ENCODE data around the gene C9. TPM values are rescaled to one million over a fixed set of nuclear protein-coding genes. Genes with fewer than 3 reads are reported as not detected.

C9 gene
- total and polyA plus RNA-seq, 2 of the 4 experiments (the other 2 are of a cell fraction), result not detected

DNA sequence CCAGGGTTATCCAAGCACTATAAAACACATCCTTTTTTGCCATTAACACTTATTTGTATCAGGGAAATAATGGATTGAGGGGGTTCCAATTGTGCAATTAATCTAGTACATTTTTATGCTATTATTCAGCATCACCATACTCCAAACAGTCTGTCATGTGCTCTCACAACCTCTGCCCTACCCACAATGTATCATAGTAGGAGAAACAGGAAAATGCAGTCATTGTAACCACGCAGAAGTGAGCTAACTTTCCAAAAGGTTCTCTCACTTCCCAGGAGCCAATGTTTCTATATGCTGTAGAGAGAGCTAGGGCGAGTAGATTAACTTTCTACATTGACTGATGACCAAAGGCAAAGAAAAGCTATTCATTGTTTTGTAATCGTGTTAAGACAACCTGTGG, 30.7 kb upstream of the C9 start:
- Histone ChIP-seq H4K91ac (ENCODE audit: insufficient read depth, low read depth, low read length) (0 out of 2 replicates have a peak overlapping the region, but pooled peaks have one; percentile 9), H3K4me1 (ENCODE audit: control insufficient read depth, insufficient read depth, low read length) (peaks cover 27% of the 10 kb centered on the region), H2AFZ (replicated peaks; ENCODE audit: low read length, poor library complexity) (no peak overlapping the region), H3K18ac (ENCODE audit: low read depth, low read length) (peak overlapping the region; percentile 84), H3K4me3 (ENCODE audit: insufficient read depth, low read depth, low read length) (no peak overlapping the region), H3K9ac (ENCODE audit: low read depth, low read length) (peak overlapping the region; percentile 49), H3K9me1 (ENCODE audit: insufficient read depth, low read length) (peaks cover 20% of the 10 kb centered on the region), H2BK5ac (ENCODE audit: low read depth, low read length, poor library complexity, severe bottlenecking) (peak overlapping the region; percentile 64), H2BK15ac (ENCODE audit: low read depth, low read length) (peak overlapping the region; percentile 69; the same call in 1 of the 3 replicates), H3K27ac (ENCODE audit: insufficient read depth, low read length) (peak overlapping the region; percentile 93), H3K36me3 (ENCODE audit: control insufficient read depth, insufficient read depth, low read length) (peaks cover 48% of the 10 kb centered on the region), H3K27me3 (ENCODE audit: control insufficient read depth, insufficient read depth, low read length) (no peaks in the 10 kb centered on the region), H3K9me3 (ENCODE audit: control insufficient read depth, insufficient read depth, low read length) (no peaks in the 10 kb centered on the region), H4K8ac (ENCODE audit: low read depth in 2 of 2, low read length in 2 of 2) (peak overlapping the region; percentile 32 to 44; a peak in 3 of 4 replicates), H3K4me2 (ENCODE audit: low read depth, low read length) (peak overlapping the region; percentile 63), H2AK9ac (replicated peaks; ENCODE audit: low read depth, low read length, poor library complexity) (no peak overlapping the region), H3K56ac (ENCODE audit: extremely low read depth, insufficient read depth, low read length) (no peak overlapping the region), H2AK5ac (ENCODE audit: low read depth, low read length) (peak overlapping the region; percentile 72; the same call in 1 of the 2 replicates), H3K23ac (ENCODE audit: low read depth, low read length) (peak overlapping the region; percentile 74), H2BK120ac (ENCODE audit: low read depth, low read length) (peak overlapping the region; percentile 64; the same call in 1 of the 2 replicates), H4K20me1 (ENCODE audit: insufficient read depth, low read length) (peaks cover 8% of the 10 kb centered on the region; the same call in 1 of the 2 replicates), H4K5ac (ENCODE audit: low read depth, low read length) (peak overlapping the region; percentile 87), H3K4ac (ENCODE audit: low read depth, low read length) (peak overlapping the region; percentile 74; the same call in 1 of the 2 replicates), H3K14ac (replicated peaks; ENCODE audit: low read depth, low read length) (peak overlapping the region; percentile 69), H3K79me1 (ENCODE audit: low read depth in 1 of 2, low read length in 2 of 2) (peaks cover 33 to 74% of the 10 kb centered on the region in 2 experiments), H2BK20ac (ENCODE audit: low read depth, low read length) (peak overlapping the region; percentile 17; the same call in 1 of the 2 replicates)
- peak; percentile 45 for ATAC-seq (ENCODE audit: low read depth)
- POLR2A ChIA-PET (ENCODE audit: unreplicated experiment), result no interaction called here
- CTCF ChIA-PET, result interaction anchor here (1.0 kb wide), 1 partner anchor 67 kb away, joined by 3 read pairs; no protein-coding TSS in a partner anchor
- dilution Hi-C loops (cut with HindIII; ENCODE audit: low sequenced_read_pairs, unreplicated experiment), result no loop called here
- peak; percentile 86 for DNase-seq
- in situ Hi-C loops (cut with MboI; ENCODE audit: low sequenced_read_pairs), result loop anchor here (25.0 kb wide), 2 partner anchors 367 to 1367 kb away; partner anchors contain the start of gene TTC33
- WGBS, 2 experiments (ENCODE audit: extremely low coverage in 2 of 2, insufficient read length in 1 of 2), result no CpG with 5 or more reads among the region's 3 CpGs
- BruUV-seq (replicated peaks), result no TSS peak
- intact Hi-C loops (cut with micrococcal nuclease), result loop anchor here (5.0 kb wide), 1 partner anchor 152 kb away; no protein-coding TSS in a partner anchor
- TF ChIP-seq MAFK (IDR thresholded peaks at IDR 0.05; ENCODE audit: low read depth, low read length) (no peak), MAZ (IDR thresholded peaks at IDR 0.05; ENCODE audit: borderline replicate concordance, low read depth, low read length) (no peak), MXI1 (IDR thresholded peaks at IDR 0.05; ENCODE audit: borderline replicate concordance, low read depth, low read length) (no peak), RCOR1 (IDR thresholded peaks at IDR 0.05; ENCODE audit: insufficient replicate concordance, low read length) (no peak), POLR2A (IDR thresholded peaks at IDR 0.05; ENCODE audit: low read depth, low read length) (no peak), RAD21 (IDR thresholded peaks at IDR 0.05; ENCODE audit: low read length) (no peak), FOS (IDR thresholded peaks at IDR 0.05; ENCODE audit: low read depth, low read length) (peak; percentile 7; the same call in 1 of the 2 replicates), NFE2L2 (IDR thresholded peaks at IDR 0.05; ENCODE audit: low read depth, low read length) (no peak), RFX5 (IDR thresholded peaks at IDR 0.05; ENCODE audit: low read depth, low read length) (no peak), BHLHE40 (IDR thresholded peaks at IDR 0.05; ENCODE audit: low read depth, low read length) (peak; percentile 47), CEBPB (IDR thresholded peaks at IDR 0.05; ENCODE audit: low read depth, low read length) (peak; percentile 87), SMC3 (IDR thresholded peaks at IDR 0.05; ENCODE audit: low read depth, low read length) (no peak)
- TF ChIP-seq, protein P1, sequence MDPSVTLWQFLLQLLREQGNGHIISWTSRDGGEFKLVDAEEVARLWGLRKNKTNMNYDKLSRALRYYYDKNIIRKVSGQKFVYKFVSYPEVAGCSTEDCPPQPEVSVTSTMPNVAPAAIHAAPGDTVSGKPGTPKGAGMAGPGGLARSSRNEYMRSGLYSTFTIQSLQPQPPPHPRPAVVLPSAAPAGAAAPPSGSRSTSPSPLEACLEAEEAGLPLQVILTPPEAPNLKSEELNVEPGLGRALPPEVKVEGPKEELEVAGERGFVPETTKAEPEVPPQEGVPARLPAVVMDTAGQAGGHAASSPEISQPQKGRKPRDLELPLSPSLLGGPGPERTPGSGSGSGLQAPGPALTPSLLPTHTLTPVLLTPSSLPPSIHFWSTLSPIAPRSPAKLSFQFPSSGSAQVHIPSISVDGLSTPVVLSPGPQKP (IDR thresholded peaks at IDR 0.05; ENCODE audit: borderline replicate concordance, low read depth, low read length), result no peak
- TF ChIP-seq, protein P2, sequence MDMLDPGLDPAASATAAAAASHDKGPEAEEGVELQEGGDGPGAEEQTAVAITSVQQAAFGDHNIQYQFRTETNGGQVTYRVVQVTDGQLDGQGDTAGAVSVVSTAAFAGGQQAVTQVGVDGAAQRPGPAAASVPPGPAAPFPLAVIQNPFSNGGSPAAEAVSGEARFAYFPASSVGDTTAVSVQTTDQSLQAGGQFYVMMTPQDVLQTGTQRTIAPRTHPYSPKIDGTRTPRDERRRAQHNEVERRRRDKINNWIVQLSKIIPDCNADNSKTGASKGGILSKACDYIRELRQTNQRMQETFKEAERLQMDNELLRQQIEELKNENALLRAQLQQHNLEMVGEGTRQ (IDR thresholded peaks at IDR 0.05; ENCODE audit: low read depth, low read length), result peak; percentile 62; the same call in 1 of the 2 replicates
- TF ChIP-seq, protein P3, sequence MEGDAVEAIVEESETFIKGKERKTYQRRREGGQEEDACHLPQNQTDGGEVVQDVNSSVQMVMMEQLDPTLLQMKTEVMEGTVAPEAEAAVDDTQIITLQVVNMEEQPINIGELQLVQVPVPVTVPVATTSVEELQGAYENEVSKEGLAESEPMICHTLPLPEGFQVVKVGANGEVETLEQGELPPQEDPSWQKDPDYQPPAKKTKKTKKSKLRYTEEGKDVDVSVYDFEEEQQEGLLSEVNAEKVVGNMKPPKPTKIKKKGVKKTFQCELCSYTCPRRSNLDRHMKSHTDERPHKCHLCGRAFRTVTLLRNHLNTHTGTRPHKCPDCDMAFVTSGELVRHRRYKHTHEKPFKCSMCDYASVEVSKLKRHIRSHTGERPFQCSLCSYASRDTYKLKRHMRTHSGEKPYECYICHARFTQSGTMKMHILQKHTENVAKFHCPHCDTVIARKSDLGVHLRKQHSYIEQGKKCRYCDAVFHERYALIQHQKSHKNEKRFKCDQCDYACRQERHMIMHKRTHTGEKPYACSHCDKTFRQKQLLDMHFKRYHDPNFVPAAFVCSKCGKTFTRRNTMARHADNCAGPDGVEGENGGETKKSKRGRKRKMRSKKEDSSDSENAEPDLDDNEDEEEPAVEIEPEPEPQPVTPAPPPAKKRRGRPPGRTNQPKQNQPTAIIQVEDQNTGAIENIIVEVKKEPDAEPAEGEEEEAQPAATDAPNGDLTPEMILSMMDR (conservative IDR thresholded peaks at IDR 0.05; ENCODE audit: low read depth, low read length), result no peak
